Kidney epithelial cell (primary cell): ENCODE results near the gene ENC1. TPM values are rescaled to one million over a fixed set of nuclear protein-coding genes. Genes with fewer than 3 reads are reported as not detected.
A peak's percentile ranks its signal among the peaks of the same experiment; 100 is the strongest.
"Not testable (repeated sequence)": the region's sequence is repeated elsewhere in the genome, so short reads cannot be mapped to it uniquely, and the experiment has no call there.

ENCODE experiments used
- DNase-seq: peaks from one replicate; pipeline ENCODE4 v3.0.0-alpha.2; 2010; ENCODE audit warnings: low read depth
- H3K27me3 ChIP-seq: 2 replicates; pipeline ENCODE4 v1.6.0; 2011; ENCODE audit warnings: low read length; ENCODE audit not compliant: control insufficient read depth, insufficient read depth
- H3K36me3 ChIP-seq: 2 replicates; pipeline ENCODE4 v1.5.1; 2011; ENCODE audit warnings: low read length; ENCODE audit not compliant: control insufficient read depth, insufficient read depth
- H3K4me3 ChIP-seq: 2 replicates; pipeline ENCODE4 v1.5.1; 2011; ENCODE audit warnings: low read depth, mild to moderate bottlenecking, control low read depth, low read length
- CTCF ChIP-seq: IDR thresholded peaks from 2 replicates; pipeline ENCODE4 v1.5.1; 2011; ENCODE audit warnings: mild to moderate bottlenecking, moderate library complexity, low read length, control low read depth, inconsistent platforms; ENCODE audit not compliant: insufficient read depth, poor library complexity, severe bottlenecking
- total RNA-seq: library from RNA; depleted of rRNA; stranded (reverse); fragments of >200 nt; gene quantifications from 2 replicates; pipeline ENCODE4 v1.2.3, GENCODE V29; 2015

ENC1 gene
- total RNA-seq = 72.5 and 104 TPM in 2 replicates

DNA sequence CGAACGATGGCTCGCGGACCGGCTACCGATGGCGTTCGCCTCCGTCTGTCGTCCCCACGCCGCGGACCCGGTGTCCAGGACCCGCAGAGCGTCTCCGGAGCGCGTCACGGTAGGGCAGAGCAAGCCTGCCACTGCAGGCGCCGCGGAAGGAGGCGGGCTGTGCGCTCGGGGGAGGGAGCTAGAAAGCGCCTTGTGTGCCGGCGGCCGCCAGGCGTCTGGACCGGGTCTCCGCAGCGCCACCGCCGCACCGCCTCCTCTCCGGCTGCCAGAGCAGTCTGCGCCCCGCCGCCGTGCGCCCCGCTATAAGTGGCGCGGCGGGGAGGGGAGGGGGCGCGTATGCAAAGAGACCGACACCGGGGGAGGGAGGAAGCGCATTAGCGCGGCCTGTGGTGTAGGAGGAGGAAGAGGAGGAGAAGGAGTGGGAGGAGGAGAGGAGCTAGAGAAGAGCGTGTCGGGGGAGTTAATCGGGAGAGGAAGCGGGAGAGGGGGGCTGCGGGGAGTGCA lies at the start of gene ENC1:
TSS of gene ENC1 (minus strand) at position 279 of the 504 bp plus-strand sequence. CDS start 4,243 bp downstream, outside the sequence.
- TF ChIP-seq CTCF = no peak
- no peaks in the 10 kb centered on the region for H3K27me3 ChIP-seq
- H3K36me3 ChIP-seq = peaks cover 4% of the 10 kb centered on the region
- H3K4me3 ChIP-seq = peak within 1 kb of the TSS; percentile 97
- no peak for DNase-seq

DNA sequence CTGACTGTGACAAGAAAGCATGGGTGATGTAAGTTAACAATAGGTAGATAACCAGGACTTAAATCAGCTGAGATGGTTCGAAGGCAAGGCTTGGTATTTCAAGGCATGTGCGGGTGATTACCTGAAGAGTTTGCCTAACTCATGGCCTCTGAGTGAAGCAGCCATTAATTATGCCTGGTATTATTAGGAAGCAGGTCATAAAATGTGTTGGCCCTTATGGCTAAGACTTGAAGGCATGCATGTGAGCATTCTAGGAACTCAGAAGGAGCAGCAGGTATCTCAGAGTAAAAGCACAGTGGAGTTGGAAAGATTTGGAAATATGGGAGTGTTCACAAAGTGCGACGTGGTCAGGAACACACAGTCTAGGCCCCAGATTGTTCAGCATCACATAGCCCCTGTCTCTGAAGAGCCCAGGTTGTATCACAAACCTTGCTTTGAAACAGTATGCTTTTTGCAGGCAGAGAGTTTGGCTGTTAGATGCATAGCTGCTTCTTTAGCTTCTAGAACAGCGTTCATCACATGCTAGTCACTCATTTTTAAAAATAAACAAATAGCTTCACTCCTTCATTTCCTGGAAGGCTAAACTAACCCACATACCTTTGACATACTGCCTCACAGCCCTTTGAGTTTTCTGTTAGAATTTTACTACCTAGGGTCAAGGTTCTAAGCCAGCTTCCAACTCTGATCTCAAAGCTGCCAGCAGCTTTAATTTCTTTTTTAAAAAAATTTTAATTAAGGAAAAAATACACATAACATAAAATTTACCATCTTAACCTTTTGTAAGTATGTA lies 46.6 kb upstream of the ENC1 start:
- no peaks in the 10 kb centered on the region for H3K27me3 ChIP-seq
- no peak overlapping the region for H3K4me3 ChIP-seq
- H3K36me3 ChIP-seq = no peaks in the 10 kb centered on the region
- no peak for DNase-seq
- no peak for TF ChIP-seq CTCF

DNA sequence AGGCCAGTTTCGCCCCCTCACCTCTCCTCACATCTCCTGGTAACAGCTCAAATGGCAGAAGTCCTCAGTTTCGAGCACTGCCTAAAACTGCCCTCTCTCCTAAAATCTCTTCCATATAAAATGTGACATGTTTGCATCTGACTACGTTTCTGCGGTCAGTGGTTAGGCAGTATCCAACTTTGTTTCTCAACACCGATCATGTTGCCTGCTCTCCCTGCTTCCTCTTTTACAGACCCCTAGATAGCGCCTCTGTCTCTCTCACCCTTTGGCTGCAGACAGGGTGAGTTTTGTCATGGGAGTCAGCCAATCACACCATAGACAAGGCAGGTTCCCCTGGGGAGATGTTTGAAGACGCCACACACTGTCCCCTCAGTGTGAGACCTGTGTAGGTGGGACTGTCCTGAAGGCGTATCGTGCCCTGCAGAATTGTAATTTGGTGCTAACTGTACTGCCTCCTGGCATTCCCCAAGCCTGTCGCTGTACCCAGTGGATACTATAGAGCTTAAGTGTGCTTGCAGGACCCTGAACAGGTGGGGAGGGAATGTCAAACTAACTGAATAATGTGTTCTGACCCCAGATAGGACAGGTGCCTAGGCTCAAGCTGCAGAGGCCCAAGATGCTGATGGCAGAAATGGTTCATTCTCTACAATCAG lies 45.6 kb upstream of the ENC1 start:
- Histone ChIP-seq H3K4me3 (peak overlapping the region; percentile 75), H3K36me3 (no peaks in the 10 kb centered on the region), H3K27me3 (no peaks in the 10 kb centered on the region)
- TF ChIP-seq CTCF = no peak
- no peak for DNase-seq

- TF ChIP-seq CTCF = no peak
- Histone ChIP-seq H3K36me3 (no peaks in the 10 kb centered on the region), H3K4me3 (peak within 1 kb of the TSS; percentile 75), H3K27me3 (no peaks in the 10 kb centered on the region)
- peak; percentile 34 for DNase-seq
Observed at GRCh38 chr5:74684900-74685851, 44.6 kb upstream of the ENC1 start, which contains the start of gene HEXB. HEXB (plus strand) TSS chr5:74685233; CDS start chr5:74685261, 28 bp downstream.

GRCh38 chr5:74679966-74680365 lies 39.4 kb upstream of the ENC1 start:
- DNase-seq = no peak
- Histone ChIP-seq H3K36me3 (no peaks in the 10 kb centered on the region), H3K4me3 (no peak overlapping the region), H3K27me3 (no peaks in the 10 kb centered on the region)
- no peak for TF ChIP-seq CTCF

- H3K36me3 ChIP-seq, H3K4me3 ChIP-seq, H3K27me3 ChIP-seq, DNase-seq: not testable (repeated sequence)
Observed at GRCh38 chr5:74679300-74679699, 38.8 kb upstream of the ENC1 start.

DNA sequence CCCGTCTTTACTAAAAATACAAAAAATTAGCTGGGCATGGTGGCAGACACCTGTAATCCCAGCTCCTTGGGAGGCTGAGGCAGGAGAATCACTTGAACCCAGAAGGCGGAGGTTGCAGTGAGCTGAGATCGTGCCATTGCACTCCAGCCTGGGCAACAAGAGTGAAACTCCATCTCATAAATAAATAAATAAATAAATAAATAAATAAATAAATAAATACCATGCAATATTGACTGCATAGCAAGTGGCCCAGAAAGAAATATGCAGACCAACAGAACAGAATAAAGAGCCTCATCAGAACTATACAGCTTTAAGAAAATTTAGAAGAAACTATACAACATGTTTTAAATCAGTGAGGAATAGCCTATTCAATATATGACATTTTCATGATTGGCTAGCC lies 37.6 kb upstream of the ENC1 start:
- not testable (repeated sequence) for H3K36me3 ChIP-seq, H3K27me3 ChIP-seq, DNase-seq, H3K4me3 ChIP-seq

GRCh38 chr5:74676466-74676865 lies 35.9 kb upstream of the ENC1 start:
- not testable (repeated sequence) for H3K27me3 ChIP-seq, H3K4me3 ChIP-seq, DNase-seq, H3K36me3 ChIP-seq
